SK-N-MC (cell line): ENCODE results near the gene DAB2IP.

ENCODE experiments used
- EZH2 ChIP-seq: fragments of 200-600 bp; sonication (generic); IDR thresholded peaks from one replicate; pipeline ENCODE4 v1.6.1; 2017; ENCODE audit warnings: antibody characterized with exemption
- POLR2AphosphoS5 ChIP-seq: IDR thresholded peaks from 2 replicates; pipeline ENCODE4 v1.6.1; 2012; ENCODE audit warnings: mild to moderate bottlenecking, low read depth, low read length, borderline replicate concordance

DNA sequence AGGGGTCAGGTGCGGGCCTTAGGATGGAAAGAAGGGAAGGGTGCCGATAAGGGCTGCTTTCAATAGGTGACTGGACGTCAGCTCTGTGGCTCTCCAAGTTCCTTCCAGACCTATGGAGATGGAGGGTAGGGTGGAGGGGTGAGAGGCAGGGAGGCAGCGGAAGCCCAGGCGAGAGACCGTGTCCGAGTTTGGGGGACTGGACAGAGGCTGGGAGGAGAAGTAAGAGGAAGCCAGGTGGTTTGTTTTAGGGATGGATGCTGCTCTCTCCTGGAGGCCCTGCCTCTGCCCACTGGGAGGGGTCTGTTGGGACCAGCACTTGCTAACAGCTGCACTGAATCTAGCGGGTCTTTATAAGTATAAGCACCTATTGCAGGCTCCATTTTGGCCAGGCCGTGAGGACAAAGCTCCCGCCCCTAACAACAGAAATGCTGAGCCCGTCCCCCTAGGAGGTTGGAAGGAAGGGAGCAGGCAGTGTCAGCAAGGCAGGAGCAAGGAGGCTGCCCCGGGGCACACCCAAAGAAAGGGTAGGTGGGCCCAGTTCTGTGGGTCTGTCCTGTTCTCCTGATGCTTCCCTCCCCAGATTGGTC, 167.5 kb downstream of the DAB2IP start:
- TF ChIP-seq POLR2AphosphoS5 (no peak), EZH2 (no peak)
